ENCODE data around the gene GNAQ. TPM values are rescaled to one million over a fixed set of nuclear protein-coding genes. Genes with fewer than 3 reads are reported as not detected.

Gene GNAQ
- total RNA-seq, 1 experiment from 2014 or later: 48.6 TPM

- no peaks in the 10 kb centered on the region for H3K27me3 ChIP-seq (ENCODE audit: insufficient read depth, low read length)
- no peak overlapping the region for H3K23ac ChIP-seq (ENCODE audit: insufficient read length, low read depth, low read length)
- H3K9ac ChIP-seq (ENCODE audit: extremely low read depth, insufficient read length, low read length): no peak overlapping the region
- H2BK5ac ChIP-seq (ENCODE audit: insufficient read length, low read length): no peak overlapping the region
- DNase-seq: no peak
- H3K36me3 Mint-ChIP-seq (ENCODE audit: insufficient read depth in 1 of 3, low read depth in 3 of 3): no peaks in the 10 kb centered on the region
- H3K4me1 ChIP-seq (ENCODE audit: insufficient read depth, low read length): peaks cover 11% of the 10 kb centered on the region; the same call in 1 of the 2 replicates
- H3K79me2 ChIP-seq (ENCODE audit: insufficient read depth, low read length): peaks cover 3% of the 10 kb centered on the region; the same call in 1 of the 2 replicates
- H4K5ac ChIP-seq (ENCODE audit: insufficient read length, low read depth, low read length): no peak overlapping the region
- no peaks in the 10 kb centered on the region for H3K27me3 Mint-ChIP-seq (ENCODE audit: low read depth)
- no peak overlapping the region for H3K27ac Mint-ChIP-seq
- no peaks in the 10 kb centered on the region for H3K9me3 ChIP-seq (ENCODE audit: control insufficient read depth, low read depth, low read length)
- H4K20me1 ChIP-seq (ENCODE audit: control insufficient read depth, insufficient read depth, insufficient read length): no peaks in the 10 kb centered on the region
- no peak overlapping the region for H3K4me2 ChIP-seq (ENCODE audit: insufficient read depth, insufficient read length, low read length)
- no peak overlapping the region for H2BK15ac ChIP-seq (ENCODE audit: low read depth, low read length)
- H3K23me2 ChIP-seq (ENCODE audit: insufficient read length, low read depth, low read length, poor library complexity, severe bottlenecking): no peaks in the 10 kb centered on the region
- H2AFZ ChIP-seq (ENCODE audit: low read length): no peak overlapping the region
- H3T11ph ChIP-seq (ENCODE audit: low read length): no peak overlapping the region
- no peak overlapping the region for H4K91ac ChIP-seq (ENCODE audit: insufficient read length, low read depth, low read length)
- no peak overlapping the region for H4K8ac ChIP-seq (replicated peaks; ENCODE audit: insufficient read length, low read depth, low read length)
- no peak overlapping the region for H2BK20ac ChIP-seq (ENCODE audit: low read depth, low read length, poor library complexity, severe bottlenecking)
- H3K18ac ChIP-seq (ENCODE audit: insufficient read length, low read depth, low read length): no peak overlapping the region
- H3K14ac ChIP-seq (ENCODE audit: insufficient read depth, low read length): no peak overlapping the region
- WGBS (ENCODE audit: extremely low coverage, insufficient read length, low lambda C conversion rate): no CpG with 5 or more reads among the region's 2 CpGs
- H3K4ac ChIP-seq (ENCODE audit: low read depth, low read length): no peak overlapping the region
- H2BK12ac ChIP-seq (ENCODE audit: insufficient read length, low read depth, low read length): no peak overlapping the region
- no peak overlapping the region for H2BK120ac ChIP-seq (ENCODE audit: low read depth, low read length, poor library complexity, severe bottlenecking)
- H3K4me1 Mint-ChIP-seq: peaks cover 41% of the 10 kb centered on the region in 2 experiments
- H3K4me3 Mint-ChIP-seq: no peak overlapping the region
- H2AK5ac ChIP-seq (ENCODE audit: insufficient read length, low read length): no peak overlapping the region
- H3K9me3 Mint-ChIP-seq: no peaks in the 10 kb centered on the region
- peaks cover 4% of the 10 kb centered on the region for H3K79me1 ChIP-seq (ENCODE audit: insufficient read depth, low read depth, low read length, poor library complexity, severe bottlenecking)
- TF ChIP-seq, protein P1, sequence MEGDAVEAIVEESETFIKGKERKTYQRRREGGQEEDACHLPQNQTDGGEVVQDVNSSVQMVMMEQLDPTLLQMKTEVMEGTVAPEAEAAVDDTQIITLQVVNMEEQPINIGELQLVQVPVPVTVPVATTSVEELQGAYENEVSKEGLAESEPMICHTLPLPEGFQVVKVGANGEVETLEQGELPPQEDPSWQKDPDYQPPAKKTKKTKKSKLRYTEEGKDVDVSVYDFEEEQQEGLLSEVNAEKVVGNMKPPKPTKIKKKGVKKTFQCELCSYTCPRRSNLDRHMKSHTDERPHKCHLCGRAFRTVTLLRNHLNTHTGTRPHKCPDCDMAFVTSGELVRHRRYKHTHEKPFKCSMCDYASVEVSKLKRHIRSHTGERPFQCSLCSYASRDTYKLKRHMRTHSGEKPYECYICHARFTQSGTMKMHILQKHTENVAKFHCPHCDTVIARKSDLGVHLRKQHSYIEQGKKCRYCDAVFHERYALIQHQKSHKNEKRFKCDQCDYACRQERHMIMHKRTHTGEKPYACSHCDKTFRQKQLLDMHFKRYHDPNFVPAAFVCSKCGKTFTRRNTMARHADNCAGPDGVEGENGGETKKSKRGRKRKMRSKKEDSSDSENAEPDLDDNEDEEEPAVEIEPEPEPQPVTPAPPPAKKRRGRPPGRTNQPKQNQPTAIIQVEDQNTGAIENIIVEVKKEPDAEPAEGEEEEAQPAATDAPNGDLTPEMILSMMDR (conservative IDR thresholded peaks at IDR 0.05): no peak
- no peak overlapping the region for H3K56ac ChIP-seq (ENCODE audit: insufficient read length, low read depth, low read length)
- H3K27ac ChIP-seq (ENCODE audit: insufficient read length, low read depth, low read length): no peak overlapping the region
Measured at GRCh38 chr9:77952635-77953328, 78.8 kb downstream of the GNAQ start.
